ENCODE measurements around the gene DHX16. TPM values are rescaled to one million over a fixed set of nuclear protein-coding genes. Genes with fewer than 3 reads are reported as not detected.

DHX16 gene
- total and polyA plus RNA-seq, 2 of the 8 experiments (the other 6 are each of a cell fraction or from before 2014, with no cell fraction given), result 27.4 to 44.4 TPM

- peaks cover 0 to 6% (median 3%) of the 10 kb centered on the region in 4 experiments; a peak in 4 of 7 replicates for H3K4me1 ChIP-seq (replicated peaks in 1 of 4; ENCODE audit: control insufficient read depth in 3 of 4, insufficient read depth in 4 of 4, low read length in 3 of 4)
- 88% methylated on average over 9 of the region's 9 CpGs; no CpG with 5 or more reads in 1 of the 2 experiments for WGBS, 2 experiments (ENCODE audit: extremely low coverage in 1 of 2, insufficient coverage in 1 of 2, insufficient read length in 1 of 2, insufficient replicate concordance in 2 of 2, low coverage in 1 of 2, low lambda C conversion rate in 2 of 2, missing lambda C conversion rate in 1 of 2)
- FAIRE-seq, result no peak
- peaks cover 0 to 52% of the 10 kb centered on the region in 2 experiments; a peak in 3 of 4 replicates for H3K79me2 ChIP-seq (ENCODE audit: control insufficient read depth in 1 of 2, insufficient read depth in 2 of 2, low read length in 2 of 2)
- no peak for DNase-seq (ENCODE audit: low read depth in 1 of 2, low spot score in 2 of 2)
- H3K4me3 ChIP-seq (ENCODE audit: extremely low read depth in 1 of 4, insufficient read depth in 2 of 4, low read depth in 3 of 4, low read length in 4 of 4), result no peak overlapping the region
- no peak overlapping the region for H2BK12ac ChIP-seq (ENCODE audit: low read depth, low read length)
- H3K56ac ChIP-seq (replicated peaks; ENCODE audit: insufficient read length, low read depth, low read length), result no peak overlapping the region
- peaks cover 9% of the 10 kb centered on the region for H3K23me2 ChIP-seq (ENCODE audit: low read depth, low read length)
- no peak overlapping the region; a peak in 1 of 4 replicates for H3K4me2 ChIP-seq (ENCODE audit: insufficient read depth in 1 of 2, low read depth in 2 of 2, low read length in 2 of 2)
- H3K36me3 ChIP-seq (ENCODE audit: control insufficient read depth in 2 of 4, insufficient read depth in 4 of 4, low read length in 3 of 4), result peaks cover 20 to 71% (median 39%) of the 10 kb centered on the region in 4 experiments
- H2BK5ac ChIP-seq (ENCODE audit: low read depth, low read length), result no peak overlapping the region
- no peak overlapping the region for H4K91ac ChIP-seq (replicated peaks; ENCODE audit: insufficient read length, low read length)
- H3K14ac ChIP-seq (ENCODE audit: insufficient read length), result no peak overlapping the region
- no peak overlapping the region for H2BK20ac ChIP-seq (ENCODE audit: low read length)
- H3K18ac ChIP-seq (ENCODE audit: extremely low read depth, low read length), result no peak overlapping the region
- no peaks in the 10 kb centered on the region for H3K9me3 ChIP-seq (ENCODE audit: insufficient read depth in 2 of 2, low read depth in 1 of 2, low read length in 1 of 2)
- no peak overlapping the region for H4K5ac ChIP-seq (ENCODE audit: insufficient read length, low read depth, low read length)
- peaks cover 4 to 6% of the 10 kb centered on the region in 2 experiments for H4K20me1 ChIP-seq (replicated peaks in 1 of 2; ENCODE audit: control insufficient read depth in 1 of 2, insufficient read depth in 2 of 2, low read length in 2 of 2)
- ChIA-PET POLR2A (ENCODE audit: partially characterized antibody) (interaction anchor here (0.5 to 4.8 kb wide), 29 partner anchors 10 to 131 kb away, joined by 3 to 443 read pairs (median 6); partner anchors contain the start of genes ABCF1, ATAT1, GNL1 and MDC1), CTCF (ENCODE audit: partially characterized antibody) (interaction anchor here (1.1 to 1.7 kb wide), 5 partner anchors 10 to 119 kb away, joined by 3 to 5 read pairs (median 3); no protein-coding TSS in a partner anchor)
- no peak overlapping the region for H3K27ac ChIP-seq (ENCODE audit: low read depth, low read length)
- no peak overlapping the region for H3K4ac ChIP-seq (replicated peaks; ENCODE audit: insufficient read length, low read depth, low read length)
- no peak overlapping the region for H2BK120ac ChIP-seq (replicated peaks; ENCODE audit: low read depth, low read length)
- no peak overlapping the region for H2AK5ac ChIP-seq (ENCODE audit: low read depth, low read length)
- H3K79me1 ChIP-seq (ENCODE audit: low read depth, low read length), result peaks cover 8% of the 10 kb centered on the region; the same call in 1 of the 2 replicates
- H4K8ac ChIP-seq (ENCODE audit: extremely low read depth, insufficient read depth, low read length), result no peak overlapping the region
- H3K9ac ChIP-seq (replicated peaks in 1 of 4; ENCODE audit: extremely low read depth in 1 of 4, low read depth in 3 of 4, low read length in 3 of 4), result no peak overlapping the region
- H2AFZ ChIP-seq (ENCODE audit: low read length), result no peak overlapping the region
- H2BK15ac ChIP-seq (ENCODE audit: low read length), result no peak overlapping the region
- no peak overlapping the region for H3K23ac ChIP-seq (ENCODE audit: insufficient read length)
- H3K27me3 ChIP-seq (replicated peaks in 1 of 4; ENCODE audit: control insufficient read depth in 3 of 4, extremely low read depth in 1 of 4, insufficient read depth in 3 of 4, low read length in 3 of 4), result no peaks in the 10 kb centered on the region
- TF ChIP-seq RNF2 (IDR thresholded peaks at IDR 0.05; ENCODE audit: borderline replicate concordance, low read depth, low read length, missing control alignments, poor library complexity, severe bottlenecking), result no peak
- no peak for TF ChIP-seq GABPA (IDR thresholded peaks at IDR 0.05; ENCODE audit: borderline replicate concordance, insufficient read depth, low read length)
- TF ChIP-seq CEBPB (IDR thresholded peaks at IDR 0.05; ENCODE audit: low read depth, low read length), result no peak
- TF ChIP-seq TEAD4 (IDR thresholded peaks at IDR 0.05; ENCODE audit: low read depth, low read length), result no peak
- TF ChIP-seq RXRA (IDR thresholded peaks at IDR 0.05; ENCODE audit: insufficient read depth, low read depth, low read length), result no peak
- no peak for TF ChIP-seq E2F6 (IDR thresholded peaks at IDR 0.05)
- no peak for TF ChIP-seq FOSL1 (IDR thresholded peaks at IDR 0.05; ENCODE audit: insufficient read depth, low read depth, low read length)
- no peak for TF ChIP-seq SIN3A (conservative IDR thresholded peaks at IDR 0.05 in 1 of 2, IDR thresholded peaks at IDR 0.05 in 1 of 2; ENCODE audit: low read depth in 1 of 2, low read length in 2 of 2)
- TF ChIP-seq CBX5 (IDR thresholded peaks at IDR 0.05; ENCODE audit: low read depth, low read length), result no peak
Measured at GRCh38 chr6:30611150-30611855, 61.5 kb downstream of the DHX16 start.

Measured in H1 (cell line).